Measurements from ENCODE around the gene C1QTNF9. TPM values are rescaled to one million over a fixed set of nuclear protein-coding genes. Genes with fewer than 3 reads are reported as not detected.

The C1QTNF9 gene
- total RNA-seq, 1 experiment from 2014 or later: not detected

DNA sequence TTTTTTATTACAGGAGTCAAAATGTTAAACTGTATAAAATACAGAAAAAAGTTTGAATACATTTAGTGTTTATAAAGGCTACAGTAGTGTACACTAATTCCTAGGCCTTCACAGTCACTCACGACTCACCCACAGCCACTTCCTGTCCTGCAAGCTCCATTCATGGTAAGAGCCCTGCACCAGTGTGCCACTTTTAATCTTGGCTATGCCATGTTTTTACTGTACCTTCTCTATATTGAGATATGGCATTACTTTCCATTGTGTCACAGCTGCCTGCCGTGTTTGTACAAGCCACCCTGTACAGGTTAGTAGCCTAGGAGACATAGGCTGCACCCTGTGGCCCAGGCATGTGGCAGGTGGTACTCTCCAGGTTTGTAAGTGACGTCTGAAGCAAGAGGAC lies 32.1 kb downstream of the C1QTNF9 start:
- intact Hi-C loops (cut with micrococcal nuclease): no loop called here
- BruUV-seq (replicated peaks): no TSS peak
- H3K27ac ChIP-seq (ENCODE audit: low read depth, low read length): no peak overlapping the region
- RAD21 ChIA-PET (ENCODE audit: low non-redundant PET in 1 of 2, low total read pairs in 2 of 2, uncharacterized antibody in 2 of 2, unreplicated experiment in 2 of 2): no interaction called here
- no peaks in the 10 kb centered on the region for H3K9me3 ChIP-seq (ENCODE audit: control insufficient read depth in 1 of 2, insufficient read depth in 1 of 2, low read depth in 1 of 2, low read length in 2 of 2)
- H3K27me3 ChIP-seq (ENCODE audit: insufficient read depth, low read length): no peaks in the 10 kb centered on the region
- POLR2A ChIA-PET: no interaction called here
- H3K4me1 ChIP-seq (ENCODE audit: control insufficient read depth in 1 of 2, insufficient read depth in 2 of 2, low read length in 2 of 2): peaks cover 3 to 10% of the 10 kb centered on the region in 2 experiments; a peak in 2 of 4 replicates
- CTCF ChIA-PET: no interaction called here
- H2AFZ ChIP-seq (ENCODE audit: low read depth, low read length, poor library complexity, severe bottlenecking): no peak overlapping the region
- H3K36me3 ChIP-seq (ENCODE audit: control insufficient read depth in 1 of 2, insufficient read depth in 2 of 2, low read length in 2 of 2): no peaks in the 10 kb centered on the region
- H3K9me2 ChIP-seq (ENCODE audit: insufficient read depth): no peaks in the 10 kb centered on the region
- peak; percentile 57; the same call in 1 of the 2 replicates for ATAC-seq
- DNase-seq (ENCODE audit: low read depth, low spot score): peak; percentile 19
- no peak overlapping the region for H3K4me3 ChIP-seq (replicated peaks in 1 of 2; ENCODE audit: low read depth in 1 of 2, low read length in 2 of 2)
- no peaks in the 10 kb centered on the region for H4K20me1 ChIP-seq (ENCODE audit: insufficient read depth)
- TF ChIP-seq, protein P1, sequence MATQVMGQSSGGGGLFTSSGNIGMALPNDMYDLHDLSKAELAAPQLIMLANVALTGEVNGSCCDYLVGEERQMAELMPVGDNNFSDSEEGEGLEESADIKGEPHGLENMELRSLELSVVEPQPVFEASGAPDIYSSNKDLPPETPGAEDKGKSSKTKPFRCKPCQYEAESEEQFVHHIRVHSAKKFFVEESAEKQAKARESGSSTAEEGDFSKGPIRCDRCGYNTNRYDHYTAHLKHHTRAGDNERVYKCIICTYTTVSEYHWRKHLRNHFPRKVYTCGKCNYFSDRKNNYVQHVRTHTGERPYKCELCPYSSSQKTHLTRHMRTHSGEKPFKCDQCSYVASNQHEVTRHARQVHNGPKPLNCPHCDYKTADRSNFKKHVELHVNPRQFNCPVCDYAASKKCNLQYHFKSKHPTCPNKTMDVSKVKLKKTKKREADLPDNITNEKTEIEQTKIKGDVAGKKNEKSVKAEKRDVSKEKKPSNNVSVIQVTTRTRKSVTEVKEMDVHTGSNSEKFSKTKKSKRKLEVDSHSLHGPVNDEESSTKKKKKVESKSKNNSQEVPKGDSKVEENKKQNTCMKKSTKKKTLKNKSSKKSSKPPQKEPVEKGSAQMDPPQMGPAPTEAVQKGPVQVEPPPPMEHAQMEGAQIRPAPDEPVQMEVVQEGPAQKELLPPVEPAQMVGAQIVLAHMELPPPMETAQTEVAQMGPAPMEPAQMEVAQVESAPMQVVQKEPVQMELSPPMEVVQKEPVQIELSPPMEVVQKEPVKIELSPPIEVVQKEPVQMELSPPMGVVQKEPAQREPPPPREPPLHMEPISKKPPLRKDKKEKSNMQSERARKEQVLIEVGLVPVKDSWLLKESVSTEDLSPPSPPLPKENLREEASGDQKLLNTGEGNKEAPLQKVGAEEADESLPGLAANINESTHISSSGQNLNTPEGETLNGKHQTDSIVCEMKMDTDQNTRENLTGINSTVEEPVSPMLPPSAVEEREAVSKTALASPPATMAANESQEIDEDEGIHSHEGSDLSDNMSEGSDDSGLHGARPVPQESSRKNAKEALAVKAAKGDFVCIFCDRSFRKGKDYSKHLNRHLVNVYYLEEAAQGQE (IDR thresholded peaks at IDR 0.05; ENCODE audit: low read depth): no peak
- TF ChIP-seq FOSL1 (IDR thresholded peaks at IDR 0.05; ENCODE audit: low read depth): peak; percentile 38; the same call in 1 of the 2 replicates
- no peak overlapping the region for H3K9ac ChIP-seq (ENCODE audit: low read length)
- no peak overlapping the region; the same call in 1 of the 2 replicates for H3K4me2 ChIP-seq (ENCODE audit: low read length)
- no peaks in the 10 kb centered on the region for H3K79me2 ChIP-seq (ENCODE audit: insufficient read depth, low read length)

DNA sequence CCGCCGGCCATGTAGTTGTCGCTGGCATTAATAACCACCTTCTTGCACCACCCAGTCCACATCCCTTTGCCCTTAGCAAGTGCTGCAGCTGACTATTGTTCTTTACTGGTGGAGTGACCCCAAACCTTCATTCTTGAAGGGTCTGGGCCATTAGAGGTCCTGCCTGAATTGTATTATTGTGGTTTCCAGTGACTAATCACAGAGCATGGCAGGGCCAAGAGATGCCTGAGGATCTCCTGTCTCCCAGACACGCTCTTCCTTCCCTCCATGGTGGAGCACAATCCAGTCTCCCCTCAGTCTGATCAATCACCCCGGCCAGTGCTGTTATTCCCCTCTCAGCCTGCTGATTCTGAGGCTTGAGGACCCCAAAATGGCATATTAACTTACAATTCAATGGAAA lies 39.0 kb downstream of the C1QTNF9 start:
- peak overlapping the region; percentile 14; the same call in 1 of the 2 replicates for H3K9ac ChIP-seq (ENCODE audit: low read length)
- H2AFZ ChIP-seq (ENCODE audit: low read depth, low read length, poor library complexity, severe bottlenecking): peak overlapping the region; percentile 47
- H3K79me2 ChIP-seq (ENCODE audit: insufficient read depth, low read length): no peaks in the 10 kb centered on the region
- no peaks in the 10 kb centered on the region for H3K9me3 ChIP-seq (ENCODE audit: control insufficient read depth in 1 of 2, insufficient read depth in 1 of 2, low read depth in 1 of 2, low read length in 2 of 2)
- H3K36me3 ChIP-seq (ENCODE audit: control insufficient read depth in 1 of 2, insufficient read depth in 2 of 2, low read length in 2 of 2): no peaks in the 10 kb centered on the region
- peak overlapping the region in 1 of 2 experiments; percentile 9; a peak in 1 of 4 replicates for H3K4me3 ChIP-seq (replicated peaks in 1 of 2; ENCODE audit: low read depth in 1 of 2, low read length in 2 of 2)
- ChIA-PET CTCF (no interaction called here), RAD21 (ENCODE audit: low non-redundant PET in 1 of 2, low total read pairs in 2 of 2, uncharacterized antibody in 2 of 2, unreplicated experiment in 2 of 2) (no interaction called here), POLR2A (interaction anchor here (0.5 kb wide), 1 partner anchor 31 kb away, joined by 3 read pairs; no protein-coding TSS in a partner anchor)
- intact Hi-C loops (cut with micrococcal nuclease): no loop called here
- no peaks in the 10 kb centered on the region for H3K9me2 ChIP-seq (ENCODE audit: insufficient read depth)
- no TSS peak for BruUV-seq (replicated peaks)
- ATAC-seq: peak; percentile 52
- no peak for DNase-seq (ENCODE audit: low read depth, low spot score)
- peak overlapping the region; percentile 86 for H3K27ac ChIP-seq (ENCODE audit: low read depth, low read length)
- H3K4me1 ChIP-seq (ENCODE audit: control insufficient read depth in 1 of 2, insufficient read depth in 2 of 2, low read length in 2 of 2): peaks cover 21 to 24% of the 10 kb centered on the region in 2 experiments
- H3K4me2 ChIP-seq (ENCODE audit: low read length): peak overlapping the region; percentile 63
- no peaks in the 10 kb centered on the region for H3K27me3 ChIP-seq (ENCODE audit: insufficient read depth, low read length)
- H4K20me1 ChIP-seq (ENCODE audit: insufficient read depth): no peaks in the 10 kb centered on the region
- TF ChIP-seq JUND (IDR thresholded peaks at IDR 0.05) (no peak), POLR2A (IDR thresholded peaks at IDR 0.05; ENCODE audit: borderline replicate concordance, extremely low read depth, insufficient read depth, insufficient read length) (no peak), CBX3 (IDR thresholded peaks at IDR 0.05; ENCODE audit: low read depth) (no peak), EGR1 (IDR thresholded peaks at IDR 0.05; ENCODE audit: low read depth) (no peak), CEBPB (IDR thresholded peaks at IDR 0.05; ENCODE audit: low read depth) (no peak), SP1 (IDR thresholded peaks at IDR 0.05; ENCODE audit: low read depth) (no peak; the same call in 1 of the 2 replicates), SIN3A (IDR thresholded peaks at IDR 0.05; ENCODE audit: low read depth) (no peak; the same call in 1 of the 2 replicates)
- TF ChIP-seq, protein P2, sequence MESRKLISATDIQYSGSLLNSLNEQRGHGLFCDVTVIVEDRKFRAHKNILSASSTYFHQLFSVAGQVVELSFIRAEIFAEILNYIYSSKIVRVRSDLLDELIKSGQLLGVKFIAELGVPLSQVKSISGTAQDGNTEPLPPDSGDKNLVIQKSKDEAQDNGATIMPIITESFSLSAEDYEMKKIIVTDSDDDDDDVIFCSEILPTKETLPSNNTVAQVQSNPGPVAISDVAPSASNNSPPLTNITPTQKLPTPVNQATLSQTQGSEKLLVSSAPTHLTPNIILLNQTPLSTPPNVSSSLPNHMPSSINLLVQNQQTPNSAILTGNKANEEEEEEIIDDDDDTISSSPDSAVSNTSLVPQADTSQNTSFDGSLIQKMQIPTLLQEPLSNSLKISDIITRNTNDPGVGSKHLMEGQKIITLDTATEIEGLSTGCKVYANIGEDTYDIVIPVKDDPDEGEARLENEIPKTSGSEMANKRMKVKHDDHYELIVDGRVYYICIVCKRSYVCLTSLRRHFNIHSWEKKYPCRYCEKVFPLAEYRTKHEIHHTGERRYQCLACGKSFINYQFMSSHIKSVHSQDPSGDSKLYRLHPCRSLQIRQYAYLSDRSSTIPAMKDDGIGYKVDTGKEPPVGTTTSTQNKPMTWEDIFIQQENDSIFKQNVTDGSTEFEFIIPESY (IDR thresholded peaks at IDR 0.05; ENCODE audit: extremely low read depth, insufficient replicate concordance, low read length): no peak
- TF ChIP-seq, protein P3, sequence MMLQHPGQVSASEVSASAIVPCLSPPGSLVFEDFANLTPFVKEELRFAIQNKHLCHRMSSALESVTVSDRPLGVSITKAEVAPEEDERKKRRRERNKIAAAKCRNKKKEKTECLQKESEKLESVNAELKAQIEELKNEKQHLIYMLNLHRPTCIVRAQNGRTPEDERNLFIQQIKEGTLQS (IDR thresholded peaks at IDR 0.05): no peak
- TF ChIP-seq, protein P1 (IDR thresholded peaks at IDR 0.05; ENCODE audit: low read depth): no peak

Data from HCT116 (cell line).